ENCODE data around the gene INHBB.

DNA sequence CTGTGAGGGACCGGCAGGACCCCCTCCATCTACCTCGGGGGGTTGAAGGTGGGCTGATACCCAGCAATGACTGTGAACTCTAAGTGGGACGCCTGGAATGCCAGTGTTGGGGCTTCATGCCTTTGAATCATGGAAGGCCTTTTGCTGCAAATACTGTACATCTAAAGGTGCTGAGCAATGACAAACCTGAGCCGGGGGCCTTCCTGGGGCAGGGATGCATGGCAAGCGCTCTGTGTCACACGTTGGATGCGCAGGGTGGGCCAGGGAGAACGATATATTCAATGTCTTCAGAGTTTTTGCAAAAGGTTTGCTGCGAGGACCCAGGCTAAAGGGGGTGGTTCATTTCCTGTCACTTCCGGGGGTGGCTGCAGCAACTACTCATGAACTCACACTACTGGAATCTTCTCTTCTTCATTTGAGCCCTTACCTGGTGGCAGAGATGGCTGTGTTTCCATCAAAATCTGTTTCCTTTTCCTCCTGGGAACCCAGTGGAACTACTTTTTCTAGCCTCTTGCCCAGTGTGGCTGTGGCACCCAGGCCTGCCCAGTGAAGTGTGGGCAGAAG lies 24.1 kb upstream of the INHBB start:
- TF ChIP-seq MAFK (IDR thresholded peaks at IDR 0.05; ENCODE audit: low read length) (no peak), ZNF695 (CRISPR knock-in tag; IDR thresholded peaks at IDR 0.05) (no peak)

Data from K562 (cell line).